Activated T-helper 1 cell treated with Interleukin-2 at 50 U/mL for 16 hours (primary cell): Measurements from ENCODE around the gene GPR142.

Experiments used
- DNase-seq: peaks from one replicate; pipeline ENCODE4 v3.0.0-alpha.2; 2020; ENCODE audit warnings: low read depth

The GPR142 gene

GRCh38 chr17:74369665-74370490 is 2.6 kb downstream of the GPR142 start:
- no peak for DNase-seq

- no peak for DNase-seq
These were observed 4.4 kb downstream of the GPR142 start for GRCh38 chr17:74371653-74372147.

GRCh38 chr17:74372426-74372825 is 5.1 kb downstream of the GPR142 start:
- DNase-seq: no peak

- no peak for DNase-seq
These were observed 6.7 kb downstream of the GPR142 start for GRCh38 chr17:74373838-74374606.

GRCh38 chr17:74374858-74375257 is 7.6 kb downstream of the GPR142 start:
- DNase-seq: no peak

- DNase-seq: peak; percentile 83
These were observed 12.3 kb downstream of the GPR142 start for GRCh38 chr17:74379495-74380085.

- DNase-seq: no peak
These were observed 13.0 kb downstream of the GPR142 start for GRCh38 chr17:74380086-74380958.

GRCh38 chr17:74380959-74381808 is 13.9 kb downstream of the GPR142 start:
- no peak for DNase-seq

- no peak for DNase-seq
These were observed 15.8 kb downstream of the GPR142 start for GRCh38 chr17:74383141-74383540.

- no peak for DNase-seq
These were observed 17.9 kb downstream of the GPR142 start for GRCh38 chr17:74385201-74385600.

- DNase-seq: no peak
These were observed 19.1 kb downstream of the GPR142 start for GRCh38 chr17:74386386-74386785.

GRCh38 chr17:74387365-74388218 is 20.3 kb downstream of the GPR142 start:
- DNase-seq: no peak

- DNase-seq: no peak
These were observed 21.9 kb downstream of the GPR142 start for GRCh38 chr17:74389084-74389753.

- no peak for DNase-seq
These were observed 22.8 kb downstream of the GPR142 start for GRCh38 chr17:74389937-74390679.

- DNase-seq: no peak
These were observed 23.7 kb downstream of the GPR142 start for GRCh38 chr17:74390680-74391653.

- no peak for DNase-seq
These were observed 24.5 kb downstream of the GPR142 start for GRCh38 chr17:74391771-74392170.

GRCh38 chr17:74392848-74393247 is 25.5 kb downstream of the GPR142 start:
- no peak for DNase-seq
